Measurements from ENCODE around the gene ZYX. TPM values are rescaled to one million over a fixed set of nuclear protein-coding genes. Genes with fewer than 3 reads are reported as not detected.

Gene ZYX
- polyA plus RNA-seq, 4 donors = 75.8 to 120 (median 89.8) TPM

Other genes with a start within 250 kb of the ZYX start
- not detected for gene PIP, start 249.3 kb upstream of the ZYX start, polyA plus RNA-seq (ENCODE audit: insufficient read length in 4 of 4)
- gene TAS2R39, start 197.9 kb upstream of the ZYX start, polyA plus RNA-seq (ENCODE audit: insufficient read length in 4 of 4) = not detected
- gene TAS2R40, start 159.3 kb upstream of the ZYX start, polyA plus RNA-seq (ENCODE audit: insufficient read length in 4 of 4) = not detected
- 100 to 1,000 TPM; 192 to 226 (median 217) TPM for gene GSTK1, start 117.9 kb upstream of the ZYX start, polyA plus RNA-seq (ENCODE audit: insufficient read length in 4 of 4)
- 10 to 100 TPM; 57.0 to 76.0 (median 60.8) TPM for gene TMEM139, start 96.4 kb upstream of the ZYX start, polyA plus RNA-seq (ENCODE audit: insufficient read length in 4 of 4)
- gene CASP2, start 93.0 kb upstream of the ZYX start, polyA plus RNA-seq (ENCODE audit: insufficient read length in 4 of 4) = 10 to 100 TPM; 46.6 to 57.5 (median 48.5) TPM
- under 1 TPM; 0.11 to 0.21 (median 0.17) TPM for gene CLCN1, start 65.2 kb upstream of the ZYX start, polyA plus RNA-seq (ENCODE audit: insufficient read length in 4 of 4)
- 1 to 10 TPM; 2.1 to 3.0 (median 2.5) TPM for gene FAM131B, start 18.6 kb upstream of the ZYX start, polyA plus RNA-seq (ENCODE audit: insufficient read length in 4 of 4)
- gene EPHA1, start 27.5 kb downstream of the ZYX start, polyA plus RNA-seq (ENCODE audit: insufficient read length in 4 of 4) = 10 to 100 TPM; 16.5 to 22.5 (median 17.6) TPM
- gene TAS2R60, start 62.1 kb downstream of the ZYX start, polyA plus RNA-seq (ENCODE audit: insufficient read length in 4 of 4) = not detected
- not detected for gene TAS2R41, start 96.5 kb downstream of the ZYX start, polyA plus RNA-seq (ENCODE audit: insufficient read length in 4 of 4)
- gene CTAGE15, start 190.5 kb downstream of the ZYX start, polyA plus RNA-seq (ENCODE audit: insufficient read length in 4 of 4) = 1 to 10 TPM in 1 of 4 donors, under 1 TPM in 3; 0.08 to 1.4 (median 0.60) TPM
- 1 to 10 TPM; 2.4 to 4.0 (median 3.0) TPM for gene TCAF2, start 239.6 kb downstream of the ZYX start, polyA plus RNA-seq (ENCODE audit: insufficient read length in 4 of 4)

Measured in right renal pelvis (tissue), 4 donors.